ENCODE data around the gene SDF2L1.

DNA sequence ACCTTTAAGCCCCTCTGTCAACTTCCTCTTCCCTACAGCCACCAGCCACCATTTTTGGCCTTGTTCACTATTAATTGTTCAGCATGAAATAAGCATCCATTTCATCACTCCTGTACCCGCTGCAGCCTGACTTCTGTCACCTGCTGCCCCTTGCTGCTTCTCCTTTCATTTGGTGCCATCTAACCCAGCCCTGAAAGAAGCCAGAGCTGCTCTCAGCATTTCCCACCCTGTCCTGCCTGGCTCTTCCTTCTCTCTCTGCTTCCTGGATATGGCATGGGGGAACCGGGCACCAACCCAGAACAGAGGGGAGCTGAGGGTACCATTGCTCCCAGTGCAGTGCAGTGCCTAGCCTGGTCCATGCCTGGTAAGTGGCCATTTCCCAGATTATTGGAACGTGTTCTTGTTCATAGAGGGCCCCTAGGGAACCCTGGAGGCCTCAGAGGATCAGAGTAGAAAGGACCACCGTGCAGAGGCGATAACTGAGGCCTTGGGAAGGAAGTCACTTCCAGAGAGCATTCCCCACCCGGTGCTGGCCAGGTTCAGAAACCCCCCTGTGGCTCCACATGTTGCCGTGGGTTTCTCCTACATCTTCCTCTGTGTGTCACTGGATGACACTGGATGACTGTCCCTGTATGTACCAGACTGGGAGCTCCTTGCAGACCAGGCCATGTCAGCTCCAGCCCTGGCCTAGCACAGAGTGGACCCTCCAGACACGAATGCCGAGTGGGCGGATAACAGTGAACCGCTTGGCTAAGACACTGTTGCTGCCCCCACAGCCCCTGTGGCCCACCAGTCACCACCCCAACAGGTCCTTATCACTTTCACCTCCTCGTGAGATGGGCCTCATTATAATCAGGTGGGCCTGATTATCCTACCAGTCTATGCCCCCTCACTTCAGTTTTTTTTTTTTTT, 17.0 kb upstream of the SDF2L1 start:
- TF ChIP-seq EP300 (IDR thresholded peaks at IDR 0.05) (no peak), POLR2AphosphoS5 (IDR thresholded peaks at IDR 0.05) (no peak), POLR2A (IDR thresholded peaks at IDR 0.05) (no peak)
- TF ChIP-seq, protein P1, sequence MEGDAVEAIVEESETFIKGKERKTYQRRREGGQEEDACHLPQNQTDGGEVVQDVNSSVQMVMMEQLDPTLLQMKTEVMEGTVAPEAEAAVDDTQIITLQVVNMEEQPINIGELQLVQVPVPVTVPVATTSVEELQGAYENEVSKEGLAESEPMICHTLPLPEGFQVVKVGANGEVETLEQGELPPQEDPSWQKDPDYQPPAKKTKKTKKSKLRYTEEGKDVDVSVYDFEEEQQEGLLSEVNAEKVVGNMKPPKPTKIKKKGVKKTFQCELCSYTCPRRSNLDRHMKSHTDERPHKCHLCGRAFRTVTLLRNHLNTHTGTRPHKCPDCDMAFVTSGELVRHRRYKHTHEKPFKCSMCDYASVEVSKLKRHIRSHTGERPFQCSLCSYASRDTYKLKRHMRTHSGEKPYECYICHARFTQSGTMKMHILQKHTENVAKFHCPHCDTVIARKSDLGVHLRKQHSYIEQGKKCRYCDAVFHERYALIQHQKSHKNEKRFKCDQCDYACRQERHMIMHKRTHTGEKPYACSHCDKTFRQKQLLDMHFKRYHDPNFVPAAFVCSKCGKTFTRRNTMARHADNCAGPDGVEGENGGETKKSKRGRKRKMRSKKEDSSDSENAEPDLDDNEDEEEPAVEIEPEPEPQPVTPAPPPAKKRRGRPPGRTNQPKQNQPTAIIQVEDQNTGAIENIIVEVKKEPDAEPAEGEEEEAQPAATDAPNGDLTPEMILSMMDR (IDR thresholded peaks at IDR 0.05) = no peak

All from suprapubic skin (tissue), 4 donors.